NCI-H510A (cell line): Measurements from ENCODE around the gene SNORC.
"Not testable (repeated sequence)": the region's sequence is repeated elsewhere in the genome, so short reads cannot be mapped to it uniquely, and the experiment has no call there.

Experiments used
- DNase-seq: peaks from one replicate; lab custom pipeline; 2025; lab: John Stamatoyannopoulos, UW

The SNORC gene

GRCh38 chr2:232870018-232870765, at the start of gene SNORC:
Gene SNORC (plus strand): TSS chr2:232870264. CDS start chr2:232870342, 78 bp downstream.
- DNase-seq, result no peak

GRCh38 chr2:232829988-232830387, 40.1 kb upstream of the SNORC start:
- DNase-seq, result no peak

- DNase-seq, result no peak
Observed at GRCh38 chr2:232831496-232831895, 38.6 kb upstream of the SNORC start.

- DNase-seq, result no peak
Observed at GRCh38 chr2:232833830-232834229, 36.2 kb upstream of the SNORC start.

GRCh38 chr2:232835687-232836208, 34.3 kb upstream of the SNORC start:
- DNase-seq, result no peak

GRCh38 chr2:232836934-232837333, 33.1 kb upstream of the SNORC start:
- DNase-seq, result no peak

- no peak for DNase-seq
Observed at GRCh38 chr2:232838406-232838874, 31.6 kb upstream of the SNORC start.

GRCh38 chr2:232839411-232840079, 30.5 kb upstream of the SNORC start:
- DNase-seq, result no peak

- no peak for DNase-seq
Observed at GRCh38 chr2:232842689-232843088, 27.4 kb upstream of the SNORC start.

GRCh38 chr2:232843834-232844233, 26.2 kb upstream of the SNORC start:
- DNase-seq, result no peak

GRCh38 chr2:232846055-232846454, 24.0 kb upstream of the SNORC start:
- no peak for DNase-seq

GRCh38 chr2:232850039-232850438, 20.0 kb upstream of the SNORC start:
- DNase-seq, result no peak

GRCh38 chr2:232852081-232852480, 18.0 kb upstream of the SNORC start:
- DNase-seq, result not testable (repeated sequence)

GRCh38 chr2:232852676-232853075, 17.4 kb upstream of the SNORC start:
- no peak for DNase-seq

GRCh38 chr2:232854082-232854481, 16.0 kb upstream of the SNORC start:
- DNase-seq, result no peak

- DNase-seq, result no peak
Observed at GRCh38 chr2:232857158-232857563, 12.9 kb upstream of the SNORC start.

- DNase-seq, result no peak
Observed at GRCh38 chr2:232859385-232859916, 10.6 kb upstream of the SNORC start.

GRCh38 chr2:232860593-232861241, 9.3 kb upstream of the SNORC start:
- DNase-seq, result no peak

- no peak for DNase-seq
Observed at GRCh38 chr2:232861353-232861752, 8.7 kb upstream of the SNORC start.

GRCh38 chr2:232863996-232864395, 6.1 kb upstream of the SNORC start:
- DNase-seq, result no peak

- no peak for DNase-seq
Observed at GRCh38 chr2:232865165-232865564, 4.9 kb upstream of the SNORC start.

- no peak for DNase-seq
Observed at GRCh38 chr2:232866104-232866503, 4.0 kb upstream of the SNORC start.
